ENCODE results near the gene ZNF860. TPM values are rescaled to one million over a fixed set of nuclear protein-coding genes. Genes with fewer than 3 reads are reported as not detected.

The ZNF860 gene
- total RNA-seq, 1 experiment from 2014 or later, result 12.5 TPM

- DNase-seq (ENCODE audit: unreplicated experiment), result no peak
- no peaks in the 10 kb centered on the region for H3K9me3 Mint-ChIP-seq (ENCODE audit: unreplicated experiment)
- peaks cover 33% of the 10 kb centered on the region for H3K36me3 Mint-ChIP-seq (ENCODE audit: insufficient read depth, unreplicated experiment)
- no peaks in the 10 kb centered on the region for H3K27me3 Mint-ChIP-seq (ENCODE audit: insufficient read depth, unreplicated experiment)
- POLR2A ChIA-PET, result interaction anchor here (0.6 to 2.7 kb wide), 19 partner anchors 10 to 446 kb away, joined by 3 to 52 read pairs (median 5); partner anchors contain the start of gene STT3B
- intact Hi-C loops (cut with micrococcal nuclease), result no loop called here
- CTCF ChIA-PET, result interaction anchor here (0.6 to 1.7 kb wide), 4 partner anchors 10 to 99 kb away, joined by 3 to 7 read pairs (median 4); no protein-coding TSS in a partner anchor
- BruUV-seq (replicated peaks), result no TSS peak
- no peak for TF ChIP-seq CTCF (IDR thresholded peaks at IDR 0.05; ENCODE audit: unreplicated experiment)
- peaks cover 75% of the 10 kb centered on the region for H3K4me1 Mint-ChIP-seq (ENCODE audit: insufficient read depth, unreplicated experiment)
- H3K27ac Mint-ChIP-seq (ENCODE audit: low read depth, unreplicated experiment), result peak overlapping the region; percentile 40
- H3K4me3 Mint-ChIP-seq (ENCODE audit: unreplicated experiment), result peak overlapping the region; percentile 93
These were observed 3.0 kb upstream of the ZNF860 start for GRCh38 chr3:31978553-31978952.

DNA sequence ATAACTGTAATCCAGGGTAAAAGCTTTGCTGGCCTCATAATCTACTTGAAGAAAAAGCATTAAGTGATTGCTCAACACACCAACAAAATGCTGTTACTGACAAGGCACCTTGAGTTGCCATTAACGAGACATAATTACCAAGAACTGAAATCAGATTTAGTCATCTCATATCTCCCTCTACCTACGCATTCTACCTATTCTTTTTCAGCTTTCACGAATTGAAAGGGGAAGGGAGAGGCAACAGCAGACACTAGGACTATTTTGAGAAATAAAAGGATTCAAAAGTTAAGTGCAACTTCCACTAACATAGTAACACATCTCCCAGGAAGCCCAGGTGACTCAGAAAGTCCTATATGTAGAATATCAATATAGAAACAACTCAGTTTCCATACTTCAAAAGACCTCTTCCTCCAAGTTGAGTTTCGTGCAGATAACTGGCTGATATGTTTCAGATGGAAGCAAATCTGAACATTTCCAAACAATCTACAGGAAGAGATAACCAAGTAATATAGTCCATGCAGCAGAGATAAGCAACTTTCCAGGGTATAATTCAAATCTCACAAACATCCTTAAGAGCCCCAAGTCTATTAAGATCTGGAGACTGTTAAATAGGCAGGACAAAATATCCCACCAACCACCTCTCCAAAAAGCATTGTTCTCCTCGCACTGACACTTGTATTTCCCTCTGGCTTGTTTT, 2.4 kb upstream of the ZNF860 start:
- ChIA-PET CTCF (interaction anchor here (1.1 to 1.7 kb wide), 3 partner anchors 11 to 100 kb away, joined by 3 to 7 read pairs (median 4); no protein-coding TSS in a partner anchor), POLR2A (interaction anchor here (0.6 to 2.7 kb wide), 18 partner anchors 10 to 447 kb away, joined by 3 to 52 read pairs (median 6); partner anchors contain the start of gene STT3B)
- Mint-ChIP-seq H3K27me3 (ENCODE audit: insufficient read depth, unreplicated experiment) (no peaks in the 10 kb centered on the region), H3K27ac (ENCODE audit: low read depth, unreplicated experiment) (peak overlapping the region; percentile 40), H3K4me3 (ENCODE audit: unreplicated experiment) (peak overlapping the region; percentile 93), H3K4me1 (ENCODE audit: insufficient read depth, unreplicated experiment) (peaks cover 69% of the 10 kb centered on the region), H3K9me3 (ENCODE audit: unreplicated experiment) (no peaks in the 10 kb centered on the region), H3K36me3 (ENCODE audit: insufficient read depth, unreplicated experiment) (peaks cover 33% of the 10 kb centered on the region)
- intact Hi-C loops (cut with micrococcal nuclease), result no loop called here
- TSS peak; percentile 18 for BruUV-seq (replicated peaks)
- DNase-seq (ENCODE audit: unreplicated experiment), result no peak
- TF ChIP-seq CTCF (IDR thresholded peaks at IDR 0.05; ENCODE audit: unreplicated experiment), result no peak

GRCh38 chr3:31980530-31981205, 882 bp upstream of the ZNF860 start:
- H3K27me3 Mint-ChIP-seq (ENCODE audit: insufficient read depth, unreplicated experiment), result no peaks in the 10 kb centered on the region
- intact Hi-C loops (cut with micrococcal nuclease), result loop anchor here (1.0 to 10.0 kb wide), 5 partner anchors 90 to 446 kb away; partner anchors contain the start of gene STT3B
- CTCF ChIA-PET, result interaction anchor here (0.7 to 2.3 kb wide), 6 partner anchors 10 to 132 kb away, joined by 3 to 5 read pairs (median 4); no protein-coding TSS in a partner anchor
- H3K4me3 Mint-ChIP-seq (ENCODE audit: unreplicated experiment), result peak overlapping the region; percentile 93
- BruUV-seq (replicated peaks), result no TSS peak
- H3K9me3 Mint-ChIP-seq (ENCODE audit: unreplicated experiment), result no peaks in the 10 kb centered on the region
- POLR2A ChIA-PET, result interaction anchor here (0.7 to 3.2 kb wide), 24 partner anchors 10 to 448 kb away, joined by 3 to 49 read pairs (median 6); partner anchors contain the start of gene STT3B
- H3K36me3 Mint-ChIP-seq (ENCODE audit: insufficient read depth, unreplicated experiment), result peaks cover 36% of the 10 kb centered on the region
- DNase-seq (ENCODE audit: unreplicated experiment), result peak; percentile 68
- no peak for TF ChIP-seq CTCF (IDR thresholded peaks at IDR 0.05; ENCODE audit: unreplicated experiment)
- peak overlapping the region; percentile 40 for H3K27ac Mint-ChIP-seq (ENCODE audit: low read depth, unreplicated experiment)
- peaks cover 55% of the 10 kb centered on the region for H3K4me1 Mint-ChIP-seq (ENCODE audit: insufficient read depth, unreplicated experiment)

- POLR2A ChIA-PET, result interaction anchor here (1.1 kb wide), 1 partner anchor 452 kb away, joined by 3 read pairs; the partner anchor contains the start of gene STT3B
- Mint-ChIP-seq H3K27ac (ENCODE audit: low read depth, unreplicated experiment) (peak overlapping the region; percentile 66), H3K9me3 (ENCODE audit: unreplicated experiment) (peaks cover 4% of the 10 kb centered on the region), H3K4me1 (ENCODE audit: insufficient read depth, unreplicated experiment) (peaks cover 21% of the 10 kb centered on the region), H3K27me3 (ENCODE audit: insufficient read depth, unreplicated experiment) (no peaks in the 10 kb centered on the region), H3K4me3 (ENCODE audit: unreplicated experiment) (no peak overlapping the region), H3K36me3 (ENCODE audit: insufficient read depth, unreplicated experiment) (peaks cover 36% of the 10 kb centered on the region)
- no peak for DNase-seq (ENCODE audit: unreplicated experiment)
- no peak for TF ChIP-seq CTCF (IDR thresholded peaks at IDR 0.05; ENCODE audit: unreplicated experiment)
- no TSS peak for BruUV-seq (replicated peaks)
- intact Hi-C loops (cut with micrococcal nuclease), result loop anchor here (10.0 kb wide), 2 partner anchors 330 to 450 kb away; partner anchors contain the start of gene STT3B
- CTCF ChIA-PET, result no interaction called here
These were observed 2.8 kb downstream of the ZNF860 start for GRCh38 chr3:31984321-31984720.
